Omental fat pad (tissue), 4 donors: ENCODE data around the gene PTPN4. TPM values are rescaled to one million over a fixed set of nuclear protein-coding genes. Genes with fewer than 3 reads are reported as not detected.

Experiments used
- ATAC-seq: fragments of 150-250 bp; one replicate; pipeline ENCODE4 v1.9.1; 2016; ENCODE audit warnings: mild to moderate bottlenecking, moderate library complexity; ENCODE audit not compliant: low FRiP score
- DNase-seq: peaks from one replicate; pipeline ENCODE4 v3.0.0-alpha.2; 2019; ENCODE audit warnings: low spot score
- total RNA-seq, 4 donors: library from RNA; depleted of rRNA; stranded (reverse); fragments of >200 nt; gene quantifications; one replicate each; pipeline ENCODE4 v1.1.0, GENCODE V29; 2016
- TF ChIP-seq, protein P1 (sequence below), 3 donors: fragments of 450-650 bp; IDR thresholded peaks; one replicate each; pipeline ENCODE4 v1.5.1; 2016 to 2017; ENCODE audit warnings: antibody characterized with exemption in 3 of 3, mild to moderate bottlenecking in 3 of 3, moderate library complexity in 2 of 3

The PTPN4 gene
- total RNA-seq, 4 donors from 2014 or later, result 20.2 to 41.0 (median 30.5) TPM

DNA sequence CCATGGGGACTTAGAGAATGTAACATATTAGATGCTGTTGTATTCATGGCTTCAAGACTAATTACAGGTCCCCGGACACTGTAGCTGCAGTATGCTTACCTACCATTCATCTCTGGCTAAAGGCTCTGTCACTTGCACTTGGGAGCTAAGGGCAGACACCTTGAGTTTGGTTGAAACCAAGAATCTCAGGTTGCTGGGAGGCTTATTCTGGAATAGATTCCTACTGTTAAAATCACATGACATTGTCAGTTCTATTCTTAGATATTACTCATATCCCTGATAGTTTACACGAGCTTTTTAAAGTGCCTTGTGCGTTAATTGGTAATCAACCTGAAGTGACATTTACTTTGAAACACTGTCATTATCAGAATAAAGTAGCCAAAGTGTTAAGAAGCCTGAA is 180.2 kb downstream of the PTPN4 start:
- ATAC-seq (no peak), DNase-seq (no peak)
- TF ChIP-seq, protein P1, sequence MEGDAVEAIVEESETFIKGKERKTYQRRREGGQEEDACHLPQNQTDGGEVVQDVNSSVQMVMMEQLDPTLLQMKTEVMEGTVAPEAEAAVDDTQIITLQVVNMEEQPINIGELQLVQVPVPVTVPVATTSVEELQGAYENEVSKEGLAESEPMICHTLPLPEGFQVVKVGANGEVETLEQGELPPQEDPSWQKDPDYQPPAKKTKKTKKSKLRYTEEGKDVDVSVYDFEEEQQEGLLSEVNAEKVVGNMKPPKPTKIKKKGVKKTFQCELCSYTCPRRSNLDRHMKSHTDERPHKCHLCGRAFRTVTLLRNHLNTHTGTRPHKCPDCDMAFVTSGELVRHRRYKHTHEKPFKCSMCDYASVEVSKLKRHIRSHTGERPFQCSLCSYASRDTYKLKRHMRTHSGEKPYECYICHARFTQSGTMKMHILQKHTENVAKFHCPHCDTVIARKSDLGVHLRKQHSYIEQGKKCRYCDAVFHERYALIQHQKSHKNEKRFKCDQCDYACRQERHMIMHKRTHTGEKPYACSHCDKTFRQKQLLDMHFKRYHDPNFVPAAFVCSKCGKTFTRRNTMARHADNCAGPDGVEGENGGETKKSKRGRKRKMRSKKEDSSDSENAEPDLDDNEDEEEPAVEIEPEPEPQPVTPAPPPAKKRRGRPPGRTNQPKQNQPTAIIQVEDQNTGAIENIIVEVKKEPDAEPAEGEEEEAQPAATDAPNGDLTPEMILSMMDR (IDR thresholded peaks at IDR 0.05), result no peak

DNA sequence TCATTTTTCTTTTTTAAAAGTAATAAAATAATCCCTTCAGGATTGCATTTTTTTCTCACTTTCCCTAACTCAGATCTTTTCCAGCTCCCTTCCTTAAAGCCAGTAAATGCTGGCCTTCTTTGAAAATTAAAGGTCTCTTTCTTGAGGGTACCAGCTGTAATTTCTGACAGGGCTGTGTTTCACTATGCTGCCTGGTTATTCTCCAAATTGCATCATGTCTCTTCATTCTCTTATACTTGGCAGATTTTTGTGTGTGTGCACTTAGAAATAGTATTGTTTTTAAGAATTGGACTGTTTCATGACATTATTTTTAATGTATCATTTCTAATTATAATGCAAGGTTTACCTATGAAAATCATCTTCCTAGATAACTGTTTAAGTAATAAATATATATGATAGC is 181.1 kb downstream of the PTPN4 start:
- no peak for ATAC-seq
- TF ChIP-seq, protein P1 (IDR thresholded peaks at IDR 0.05), result no peak
- DNase-seq, result no peak

DNA sequence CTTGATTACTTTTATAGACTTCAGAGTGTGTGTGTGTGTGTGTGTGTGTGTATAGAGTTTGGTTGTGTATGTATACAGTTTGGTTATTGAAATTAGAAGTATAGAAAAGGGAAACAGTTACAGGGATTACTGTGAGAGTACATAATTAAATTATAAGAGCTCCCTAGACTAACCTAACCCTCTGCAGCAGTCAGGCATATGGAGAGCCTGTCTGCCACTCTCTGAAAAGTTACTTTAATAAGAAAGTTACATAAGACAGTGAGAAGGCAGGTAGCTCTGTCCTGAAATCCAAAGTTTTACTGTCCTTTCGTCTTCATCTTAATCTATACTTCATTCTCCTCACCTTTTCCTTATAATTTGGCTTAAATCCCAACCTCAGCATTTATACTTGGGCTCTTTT is 181.7 kb downstream of the PTPN4 start:
- TF ChIP-seq, protein P1 (IDR thresholded peaks at IDR 0.05), result no peak
- ATAC-seq, result no peak
- DNase-seq, result no peak

DNA sequence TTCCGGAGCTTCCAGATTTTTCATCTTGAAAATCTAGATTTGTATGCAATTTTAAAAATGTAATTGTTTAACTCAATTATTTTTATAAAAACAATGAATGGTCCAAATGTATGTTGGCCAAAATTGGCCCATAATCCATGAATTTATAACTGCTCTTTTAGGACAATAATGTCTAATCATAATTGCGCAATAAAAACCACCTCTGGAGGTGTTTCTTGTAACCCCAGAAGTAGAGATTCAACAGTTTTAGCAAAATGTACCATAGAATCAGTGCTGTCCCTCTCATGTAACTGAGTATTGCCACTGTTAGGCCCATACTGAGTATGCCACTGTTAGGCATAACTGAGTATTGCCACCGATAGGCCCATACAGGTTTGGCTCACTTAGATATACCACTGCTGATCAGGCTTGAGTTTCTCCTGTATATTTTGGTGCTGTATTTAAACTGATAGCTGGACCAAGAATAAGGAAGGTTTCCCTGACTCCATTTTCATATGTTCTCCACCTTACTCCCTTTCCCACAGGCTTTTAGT is 182.3 kb downstream of the PTPN4 start:
- TF ChIP-seq, protein P1 (IDR thresholded peaks at IDR 0.05), result no peak
- ATAC-seq (no peak), DNase-seq (no peak)

DNA sequence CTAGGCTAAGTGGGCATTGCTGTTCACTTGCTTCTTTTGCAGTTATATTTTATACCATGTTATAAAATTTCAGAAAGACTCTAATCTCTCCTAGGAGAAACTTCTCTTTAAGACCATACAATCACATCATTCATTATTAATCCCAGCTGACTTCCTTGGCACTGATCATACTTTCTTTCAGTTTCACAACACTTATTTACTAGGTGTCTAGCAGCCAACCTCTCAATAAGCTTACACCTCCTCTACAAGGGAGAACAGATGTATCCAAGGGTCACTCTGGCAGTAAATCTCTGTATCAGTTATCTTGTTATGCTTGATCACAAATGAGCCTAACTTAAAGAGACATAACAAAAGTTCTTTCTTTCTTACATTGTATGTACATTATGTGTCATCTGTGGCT is 183.3 kb downstream of the PTPN4 start:
- TF ChIP-seq, protein P1 (IDR thresholded peaks at IDR 0.05), result no peak
- DNase-seq (no peak), ATAC-seq (no peak)

DNA sequence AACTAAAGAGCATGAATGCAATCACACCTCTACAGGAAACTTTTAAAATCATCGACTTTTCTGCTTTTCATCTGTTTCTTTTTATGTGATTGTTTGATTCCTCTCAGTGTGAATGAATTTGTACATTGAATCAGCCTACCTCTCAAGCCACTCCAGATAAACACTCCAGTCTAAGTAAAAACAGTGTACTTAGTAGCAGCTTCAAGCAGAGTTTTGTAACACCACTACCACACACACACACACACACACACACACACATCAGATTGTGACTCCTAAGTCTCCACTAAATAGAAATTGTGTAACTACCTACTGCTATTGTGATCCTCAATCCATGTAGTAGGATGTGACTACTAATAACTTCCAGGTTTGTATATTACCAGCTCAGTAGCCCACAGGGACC is 187.8 kb downstream of the PTPN4 start:
- ATAC-seq, result no peak

DNA sequence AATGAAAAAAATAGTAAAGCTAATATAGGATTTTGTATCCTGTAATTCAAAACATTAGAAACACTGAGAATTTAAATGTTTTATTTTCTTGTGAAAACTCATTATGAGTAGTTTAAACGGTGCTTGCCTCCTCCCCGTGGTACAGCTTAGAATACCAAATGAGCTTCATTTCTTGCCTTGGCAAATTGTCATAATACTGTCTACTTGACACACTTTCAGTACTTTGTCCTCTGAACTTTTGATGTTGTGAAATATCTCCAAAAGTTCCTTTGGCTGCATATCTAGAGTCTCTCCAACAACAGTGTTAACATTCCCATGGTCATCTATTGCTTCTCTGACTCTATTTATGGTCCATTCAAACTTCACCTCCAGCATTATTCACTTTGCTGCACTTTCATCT is 191.2 kb downstream of the PTPN4 start:
- ATAC-seq (no peak), DNase-seq (no peak)
- TF ChIP-seq, protein P1 (IDR thresholded peaks at IDR 0.05), result no peak

More for the DNA sequence above, 187.8 kb downstream of the PTPN4 start:
- DNase-seq, result no peak
- TF ChIP-seq, protein P1 (IDR thresholded peaks at IDR 0.05), result no peak
